ENCODE data around the gene DNTT.
"Not testable (repeated sequence)": the region's sequence is repeated elsewhere in the genome, so short reads cannot be mapped to it uniquely, and the experiment has no call there.

Gene DNTT

GRCh38 chr10:96299383-96299782 is 4.9 kb upstream of the DNTT start:
- in situ Hi-C loops (cut with MboI; ENCODE audit: low sequenced_read_pairs, unreplicated experiment), result loop anchor here (5.0 kb wide), 1 partner anchor 72 kb away; no protein-coding TSS in a partner anchor
- DNase-seq (ENCODE audit: low spot score), result no peak
- TF ChIP-seq CTCF (IDR thresholded peaks at IDR 0.05; ENCODE audit: borderline replicate concordance, control extremely low read depth, extremely low read depth, insufficient read depth, missing control alignments), result no peak

- no peak for TF ChIP-seq CTCF (IDR thresholded peaks at IDR 0.05; ENCODE audit: borderline replicate concordance, control extremely low read depth, extremely low read depth, insufficient read depth, missing control alignments)
- no peak for DNase-seq (ENCODE audit: low spot score)
- in situ Hi-C loops (cut with MboI; ENCODE audit: low sequenced_read_pairs, unreplicated experiment), result no loop called here
Measured at GRCh38 chr10:96301616-96302015, 2.6 kb upstream of the DNTT start.

GRCh38 chr10:96305019-96305418 is 785 bp downstream of the DNTT start:
- in situ Hi-C loops (cut with MboI; ENCODE audit: low sequenced_read_pairs, unreplicated experiment), result no loop called here

GRCh38 chr10:96306516-96306915 is 2.3 kb downstream of the DNTT start:
- no peak for TF ChIP-seq CTCF (IDR thresholded peaks at IDR 0.05; ENCODE audit: borderline replicate concordance, control extremely low read depth, extremely low read depth, insufficient read depth, missing control alignments)
- in situ Hi-C loops (cut with MboI; ENCODE audit: low sequenced_read_pairs, unreplicated experiment), result no loop called here
- DNase-seq (ENCODE audit: low spot score), result no peak

More at GRCh38 chr10:96305019-96305418, 785 bp downstream of the DNTT start:
- DNase-seq (ENCODE audit: low spot score), result no peak
- no peak for TF ChIP-seq CTCF (IDR thresholded peaks at IDR 0.05; ENCODE audit: borderline replicate concordance, control extremely low read depth, extremely low read depth, insufficient read depth, missing control alignments)

- DNase-seq (ENCODE audit: low spot score); in situ Hi-C loops (cut with MboI; ENCODE audit: low sequenced_read_pairs, unreplicated experiment): not testable (repeated sequence)
Measured at GRCh38 chr10:96308854-96309253, 4.6 kb downstream of the DNTT start.

- no peak for DNase-seq (ENCODE audit: low spot score)
- in situ Hi-C loops (cut with MboI; ENCODE audit: low sequenced_read_pairs, unreplicated experiment), result loop anchor here (10.0 kb wide), 1 partner anchor 285 kb away; no protein-coding TSS in a partner anchor
- no peak for TF ChIP-seq CTCF (IDR thresholded peaks at IDR 0.05; ENCODE audit: borderline replicate concordance, control extremely low read depth, extremely low read depth, insufficient read depth, missing control alignments)
Measured at GRCh38 chr10:96309628-96310320, 5.5 kb downstream of the DNTT start.

GRCh38 chr10:96310321-96310669 is 6.1 kb downstream of the DNTT start:
- no peak for DNase-seq (ENCODE audit: low spot score)
- TF ChIP-seq CTCF (IDR thresholded peaks at IDR 0.05; ENCODE audit: borderline replicate concordance, control extremely low read depth, extremely low read depth, insufficient read depth, missing control alignments), result no peak
- in situ Hi-C loops (cut with MboI; ENCODE audit: low sequenced_read_pairs, unreplicated experiment), result loop anchor here (10.0 kb wide), 1 partner anchor 285 kb away; no protein-coding TSS in a partner anchor

Measured in GM13976 (cell line).